ENCODE measurements around the gene KANSL1.

DNA sequence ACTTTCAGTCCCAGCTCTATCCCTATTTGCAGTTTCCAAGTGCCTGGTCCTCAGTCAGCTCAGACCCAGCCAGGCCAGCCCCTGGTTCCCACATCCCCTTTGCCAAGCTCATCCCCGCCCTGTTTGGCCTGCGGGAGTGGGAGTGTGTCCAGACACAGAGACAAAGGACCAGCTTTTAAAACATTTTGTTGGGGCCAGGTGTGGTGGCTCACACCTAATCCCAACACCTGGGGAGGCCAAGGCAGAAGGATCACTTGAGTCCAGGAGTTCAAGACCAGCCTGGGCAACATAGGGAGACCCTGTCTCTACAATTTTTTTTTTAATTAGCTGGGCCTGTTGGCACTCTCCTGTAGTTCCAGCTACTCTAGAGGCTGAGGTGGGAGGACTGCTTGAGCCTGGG is 192.5 kb downstream of the KANSL1 start:
- TF ChIP-seq CTCF (conservative IDR thresholded peaks at IDR 0.05 in 1 of 2, IDR thresholded peaks at IDR 0.05 in 1 of 2; ENCODE audit: extremely low read depth in 1 of 2, insufficient read depth in 1 of 2, low read depth in 1 of 2, low read length in 2 of 2) (no peak), EZH2 (IDR thresholded peaks at IDR 0.05; ENCODE audit: borderline replicate concordance, low read length) (no peak)
